Activated naive CD8-positive, alpha-beta T cell (primary cell): ENCODE results near the gene CCL26.

ENCODE experiments used
- H3K27ac Mint-ChIP-seq: one replicate; pipeline ENCODE4 v1.8.0; 2021; ENCODE audit warnings: mixed read lengths
- H3K27me3 Mint-ChIP-seq: one replicate; pipeline ENCODE4 v1.8.0; 2021; ENCODE audit warnings: mixed read lengths
- H3K36me3 Mint-ChIP-seq: one replicate; pipeline ENCODE4 v1.8.0; 2021; ENCODE audit warnings: mixed read lengths
- H3K4me1 Mint-ChIP-seq: one replicate; pipeline ENCODE4 v1.8.0; 2021; ENCODE audit warnings: low read depth, mixed read lengths
- H3K4me3 Mint-ChIP-seq: one replicate; pipeline ENCODE4 v1.8.0; 2021; ENCODE audit warnings: mild to moderate bottlenecking, mixed read lengths
- H3K9me3 Mint-ChIP-seq: one replicate; pipeline ENCODE4 v1.8.0; 2021; ENCODE audit warnings: low read depth, mixed read lengths

The CCL26 gene

GRCh38 chr7:75772081-75773077, at the start of gene CCL26:
Gene CCL26, minus strand, starts transcription at chr7:75772211. Its CDS starts 35 bp downstream, at chr7:75772176.
- Mint-ChIP-seq H3K4me3 (no peak within 1 kb of the TSS), H3K9me3 (no peaks in the 10 kb centered on the region), H3K4me1 (peaks cover 17% of the 10 kb centered on the region), H3K27me3 (no peaks in the 10 kb centered on the region), H3K36me3 (no peaks in the 10 kb centered on the region), H3K27ac (no peak within 1 kb of the TSS)

- H3K27me3 Mint-ChIP-seq, result no peaks in the 10 kb centered on the region
- no peaks in the 10 kb centered on the region for H3K9me3 Mint-ChIP-seq
- no peak overlapping the region for H3K4me3 Mint-ChIP-seq
- H3K36me3 Mint-ChIP-seq, result no peaks in the 10 kb centered on the region
- H3K4me1 Mint-ChIP-seq, result no peaks in the 10 kb centered on the region
- H3K27ac Mint-ChIP-seq, result no peak overlapping the region
These were observed 48.7 kb upstream of the CCL26 start for GRCh38 chr7:75820688-75821087.

- H3K9me3 Mint-ChIP-seq, result no peaks in the 10 kb centered on the region
- H3K27me3 Mint-ChIP-seq, result no peaks in the 10 kb centered on the region
- H3K27ac Mint-ChIP-seq, result no peak overlapping the region
- H3K36me3 Mint-ChIP-seq, result no peaks in the 10 kb centered on the region
- no peaks in the 10 kb centered on the region for H3K4me1 Mint-ChIP-seq
- no peak overlapping the region for H3K4me3 Mint-ChIP-seq
These were observed 47.7 kb upstream of the CCL26 start for GRCh38 chr7:75819711-75820110.

- no peaks in the 10 kb centered on the region for H3K9me3 Mint-ChIP-seq
- H3K27ac Mint-ChIP-seq, result no peak overlapping the region
- no peaks in the 10 kb centered on the region for H3K4me1 Mint-ChIP-seq
- no peak overlapping the region for H3K4me3 Mint-ChIP-seq
- no peaks in the 10 kb centered on the region for H3K36me3 Mint-ChIP-seq
- H3K27me3 Mint-ChIP-seq, result peaks cover 2% of the 10 kb centered on the region
These were observed 46.5 kb upstream of the CCL26 start for GRCh38 chr7:75818472-75818871.

GRCh38 chr7:75817116-75817515, 45.1 kb upstream of the CCL26 start:
- no peaks in the 10 kb centered on the region for H3K4me1 Mint-ChIP-seq
- no peaks in the 10 kb centered on the region for H3K36me3 Mint-ChIP-seq
- H3K27ac Mint-ChIP-seq, result no peak overlapping the region
- no peak overlapping the region for H3K4me3 Mint-ChIP-seq
- peaks cover 2% of the 10 kb centered on the region for H3K27me3 Mint-ChIP-seq
- H3K9me3 Mint-ChIP-seq, result no peaks in the 10 kb centered on the region

- Mint-ChIP-seq H3K4me3 (no peak overlapping the region), H3K4me1 (no peaks in the 10 kb centered on the region), H3K36me3 (no peaks in the 10 kb centered on the region), H3K27ac (no peak overlapping the region), H3K27me3 (peaks cover 2% of the 10 kb centered on the region), H3K9me3 (no peaks in the 10 kb centered on the region)
These were observed 43.5 kb upstream of the CCL26 start for GRCh38 chr7:75815418-75816064.

- H3K27me3 Mint-ChIP-seq, result peaks cover 2% of the 10 kb centered on the region
- no peak overlapping the region for H3K4me3 Mint-ChIP-seq
- no peaks in the 10 kb centered on the region for H3K36me3 Mint-ChIP-seq
- H3K9me3 Mint-ChIP-seq, result no peaks in the 10 kb centered on the region
- no peaks in the 10 kb centered on the region for H3K4me1 Mint-ChIP-seq
- no peak overlapping the region for H3K27ac Mint-ChIP-seq
These were observed 42.5 kb upstream of the CCL26 start for GRCh38 chr7:75814407-75814947.

- Mint-ChIP-seq H3K9me3 (no peaks in the 10 kb centered on the region), H3K4me1 (no peaks in the 10 kb centered on the region), H3K27ac (no peak within 1 kb of the TSS), H3K27me3 (peaks cover 2% of the 10 kb centered on the region), H3K4me3 (no peak within 1 kb of the TSS), H3K36me3 (no peaks in the 10 kb centered on the region)
These were observed 41.8 kb upstream of the CCL26 start, which contains the start of gene CCL24 for GRCh38 chr7:75813781-75814236. Gene CCL24, minus strand, starts transcription at chr7:75813806. Its CDS starts 91 bp downstream, at chr7:75813715.

GRCh38 chr7:75813084-75813483, 41.1 kb upstream of the CCL26 start:
- Mint-ChIP-seq H3K27me3 (peaks cover 2% of the 10 kb centered on the region), H3K36me3 (no peaks in the 10 kb centered on the region), H3K27ac (no peak overlapping the region), H3K4me3 (no peak overlapping the region), H3K4me1 (no peaks in the 10 kb centered on the region), H3K9me3 (peaks cover under 1% of the 10 kb centered on the region)

- Mint-ChIP-seq H3K27me3 (peaks cover 2% of the 10 kb centered on the region), H3K9me3 (peaks cover 9% of the 10 kb centered on the region), H3K4me1 (no peaks in the 10 kb centered on the region), H3K27ac (no peak overlapping the region), H3K36me3 (peaks cover 3% of the 10 kb centered on the region), H3K4me3 (no peak overlapping the region)
These were observed 40.1 kb upstream of the CCL26 start for GRCh38 chr7:75811894-75812678.

- peaks cover 15% of the 10 kb centered on the region for H3K9me3 Mint-ChIP-seq
These were observed 37.4 kb upstream of the CCL26 start for GRCh38 chr7:75809396-75809795.

GRCh38 chr7:75808106-75808505, 36.1 kb upstream of the CCL26 start:
- Mint-ChIP-seq H3K27me3 (peaks cover 4% of the 10 kb centered on the region), H3K4me3 (no peak overlapping the region), H3K4me1 (no peaks in the 10 kb centered on the region), H3K36me3 (peaks cover 3% of the 10 kb centered on the region), H3K27ac (no peak overlapping the region), H3K9me3 (peaks cover 15% of the 10 kb centered on the region)

More at GRCh38 chr7:75809396-75809795, 37.4 kb upstream of the CCL26 start:
- Mint-ChIP-seq H3K27me3 (peaks cover 2% of the 10 kb centered on the region), H3K4me1 (no peaks in the 10 kb centered on the region), H3K27ac (no peak overlapping the region), H3K4me3 (no peak overlapping the region), H3K36me3 (peaks cover 3% of the 10 kb centered on the region)

- Mint-ChIP-seq H3K36me3 (peaks cover 3% of the 10 kb centered on the region), H3K27ac (no peak overlapping the region), H3K4me1 (no peaks in the 10 kb centered on the region), H3K4me3 (no peak overlapping the region), H3K9me3 (peaks cover 15% of the 10 kb centered on the region), H3K27me3 (peaks cover 4% of the 10 kb centered on the region)
These were observed 35.4 kb upstream of the CCL26 start for GRCh38 chr7:75807452-75807851.

- H3K4me1 Mint-ChIP-seq, result no peaks in the 10 kb centered on the region
- peaks cover 15% of the 10 kb centered on the region for H3K9me3 Mint-ChIP-seq
- peaks cover 4% of the 10 kb centered on the region for H3K27me3 Mint-ChIP-seq
- H3K36me3 Mint-ChIP-seq, result peaks cover 3% of the 10 kb centered on the region
- H3K27ac Mint-ChIP-seq, result peak overlapping the region; percentile 50
- no peak overlapping the region for H3K4me3 Mint-ChIP-seq
These were observed 34.7 kb upstream of the CCL26 start for GRCh38 chr7:75806560-75807307.
